ENCODE measurements around the gene ZNF672.
"Not testable (repeated sequence)": the region's sequence is repeated elsewhere in the genome, so short reads cannot be mapped to it uniquely, and the experiment has no call there.

Gene ZNF672

GRCh38 chr1:248886237-248886895 is 48.3 kb downstream of the ZNF672 start:
- Histone ChIP-seq H3K4me1 (ENCODE audit: control insufficient read depth, insufficient read depth, low read length) (peaks cover 6% of the 10 kb centered on the region), H3K4me3 (ENCODE audit: low read depth, low read length) (no peak overlapping the region), H3K9me3 (ENCODE audit: control insufficient read depth, insufficient read depth, low read length) (no peaks in the 10 kb centered on the region), H3K27me3 (ENCODE audit: control insufficient read depth, insufficient read depth, low read length) (no peaks in the 10 kb centered on the region), H3K36me3 (ENCODE audit: control insufficient read depth, insufficient read depth, low read length) (no peaks in the 10 kb centered on the region), H3K9ac (ENCODE audit: low read depth, low read length) (no peak overlapping the region)

- H3K27me3 ChIP-seq (ENCODE audit: control insufficient read depth, insufficient read depth, low read length); H3K4me3 ChIP-seq (ENCODE audit: low read depth, low read length); H3K9ac ChIP-seq (ENCODE audit: low read depth, low read length); H3K9me3 ChIP-seq (ENCODE audit: control insufficient read depth, insufficient read depth, low read length); H3K4me1 ChIP-seq (ENCODE audit: control insufficient read depth, insufficient read depth, low read length); H3K36me3 ChIP-seq (ENCODE audit: control insufficient read depth, insufficient read depth, low read length): not testable (repeated sequence)
Observed at GRCh38 chr1:248889914-248890243, 51.9 kb downstream of the ZNF672 start.

GRCh38 chr1:248890549-248891498 is 52.8 kb downstream of the ZNF672 start:
- Histone ChIP-seq H3K27me3 (ENCODE audit: control insufficient read depth, insufficient read depth, low read length) (no peaks in the 10 kb centered on the region), H3K9me3 (ENCODE audit: control insufficient read depth, insufficient read depth, low read length) (no peaks in the 10 kb centered on the region), H3K4me1 (ENCODE audit: control insufficient read depth, insufficient read depth, low read length) (peaks cover 6% of the 10 kb centered on the region), H3K36me3 (ENCODE audit: control insufficient read depth, insufficient read depth, low read length) (no peaks in the 10 kb centered on the region), H3K9ac (ENCODE audit: low read depth, low read length) (no peak overlapping the region), H3K4me3 (ENCODE audit: low read depth, low read length) (no peak overlapping the region)

- no peak overlapping the region for H3K9ac ChIP-seq (ENCODE audit: low read depth, low read length)
Observed at GRCh38 chr1:248891758-248892157, 53.7 kb downstream of the ZNF672 start.

GRCh38 chr1:248892590-248892989 is 54.6 kb downstream of the ZNF672 start:
- no peak overlapping the region for H3K9ac ChIP-seq (ENCODE audit: low read depth, low read length)
- H3K27me3 ChIP-seq (ENCODE audit: control insufficient read depth, insufficient read depth, low read length): no peaks in the 10 kb centered on the region
- H3K4me3 ChIP-seq (ENCODE audit: low read depth, low read length): no peak overlapping the region
- peaks cover 5% of the 10 kb centered on the region for H3K4me1 ChIP-seq (ENCODE audit: control insufficient read depth, insufficient read depth, low read length)
- no peaks in the 10 kb centered on the region for H3K36me3 ChIP-seq (ENCODE audit: control insufficient read depth, insufficient read depth, low read length)
- no peaks in the 10 kb centered on the region for H3K9me3 ChIP-seq (ENCODE audit: control insufficient read depth, insufficient read depth, low read length)

More at GRCh38 chr1:248891758-248892157, 53.7 kb downstream of the ZNF672 start:
- Histone ChIP-seq H3K4me1 (ENCODE audit: control insufficient read depth, insufficient read depth, low read length) (no peaks in the 10 kb centered on the region), H3K9me3 (ENCODE audit: control insufficient read depth, insufficient read depth, low read length) (no peaks in the 10 kb centered on the region), H3K36me3 (ENCODE audit: control insufficient read depth, insufficient read depth, low read length) (no peaks in the 10 kb centered on the region), H3K4me3 (ENCODE audit: low read depth, low read length) (no peak overlapping the region), H3K27me3 (ENCODE audit: control insufficient read depth, insufficient read depth, low read length) (no peaks in the 10 kb centered on the region)

- Histone ChIP-seq H3K4me3 (ENCODE audit: low read depth, low read length) (no peak overlapping the region), H3K9ac (ENCODE audit: low read depth, low read length) (no peak overlapping the region), H3K27me3 (ENCODE audit: control insufficient read depth, insufficient read depth, low read length) (no peaks in the 10 kb centered on the region), H3K9me3 (ENCODE audit: control insufficient read depth, insufficient read depth, low read length) (no peaks in the 10 kb centered on the region), H3K36me3 (ENCODE audit: control insufficient read depth, insufficient read depth, low read length) (no peaks in the 10 kb centered on the region), H3K4me1 (ENCODE audit: control insufficient read depth, insufficient read depth, low read length) (peaks cover 11% of the 10 kb centered on the region)
Observed at GRCh38 chr1:248894837-248895236, 56.8 kb downstream of the ZNF672 start.

- H3K4me3 ChIP-seq (ENCODE audit: low read depth, low read length): peak overlapping the region; percentile 27
- peaks cover 11% of the 10 kb centered on the region for H3K4me1 ChIP-seq (ENCODE audit: control insufficient read depth, insufficient read depth, low read length)
- H3K9ac ChIP-seq (ENCODE audit: low read depth, low read length): no peak overlapping the region
- no peaks in the 10 kb centered on the region for H3K27me3 ChIP-seq (ENCODE audit: control insufficient read depth, insufficient read depth, low read length)
- H3K9me3 ChIP-seq (ENCODE audit: control insufficient read depth, insufficient read depth, low read length): no peaks in the 10 kb centered on the region
- H3K36me3 ChIP-seq (ENCODE audit: control insufficient read depth, insufficient read depth, low read length): no peaks in the 10 kb centered on the region
Observed at GRCh38 chr1:248897412-248898337, 59.7 kb downstream of the ZNF672 start.

Data from iPS-15b (cell line).